Natural killer cell (primary cell): ENCODE results near the gene KSR2. TPM values are rescaled to one million over a fixed set of nuclear protein-coding genes. Genes with fewer than 3 reads are reported as not detected.

ENCODE experiments used
- ATAC-seq, 3 donors: fragments of 150-1000 bp in 2 of 3; fragments of 200-7000 bp in 1 of 3; cut with Tn5 transposase; 1 replicate in 1 of 3; 2 replicates in 2 of 3; pipeline ENCODE4 v1.10.0; 2021; ENCODE audit warnings: mild to moderate bottlenecking in 2 of 3, moderate library complexity in 2 of 3
- DNase-seq, 2 donors: peaks; one replicate each; pipeline versions ENCODE4 v3.0.0 to v3.0.0-alpha.2; 2013 to 2021; ENCODE audit warnings: mixed read lengths in 1 of 2
- H3K27ac ChIP-seq: one replicate; pipeline ENCODE4 v1.5.1; 2013; ENCODE audit warnings: mild to moderate bottlenecking, low read length
- H3K27me3 ChIP-seq: one replicate; pipeline ENCODE4 v1.6.1; 2013; ENCODE audit warnings: low read length; ENCODE audit not compliant: control insufficient read depth, insufficient read depth
- H3K36me3 ChIP-seq: one replicate; pipeline ENCODE4 v1.6.1; 2013; ENCODE audit warnings: low read length; ENCODE audit not compliant: control insufficient read depth, insufficient read depth
- H3K4me1 ChIP-seq: one replicate; pipeline ENCODE4 v1.6.1; 2013; ENCODE audit warnings: low read length; ENCODE audit not compliant: control insufficient read depth, insufficient read depth
- H3K4me3 ChIP-seq: one replicate; pipeline ENCODE4 v1.5.1; 2013; ENCODE audit warnings: low read length
- H3K9me3 ChIP-seq: one replicate; pipeline ENCODE4 v1.6.1; 2013; ENCODE audit warnings: low read length; ENCODE audit not compliant: control insufficient read depth, insufficient read depth
- H3K27ac Mint-ChIP-seq, 2 donors: one replicate each; pipeline ENCODE4 v1.8.0; 2022; ENCODE audit warnings: mild to moderate bottlenecking in 2 of 2, mixed read lengths in 2 of 2, moderate library complexity in 1 of 2
- H3K27me3 Mint-ChIP-seq, 2 donors: one replicate each; pipeline ENCODE4 v1.8.0; 2022; ENCODE audit warnings: low read depth in 2 of 2, mixed read lengths in 2 of 2
- H3K36me3 Mint-ChIP-seq: one replicate; pipeline ENCODE4 v1.8.0; 2022; ENCODE audit warnings: mixed read lengths
- H3K4me1 Mint-ChIP-seq, 2 donors: one replicate each; pipeline ENCODE4 v1.8.0; 2022; ENCODE audit warnings: mixed read lengths in 2 of 2
- H3K4me3 Mint-ChIP-seq: one replicate; pipeline ENCODE4 v1.8.0; 2022; ENCODE audit warnings: mild to moderate bottlenecking, moderate library complexity, mixed read lengths
- H3K9me3 Mint-ChIP-seq, 2 donors: one replicate each; pipeline ENCODE4 v1.8.0; 2022; ENCODE audit warnings: mixed read lengths in 2 of 2
- CTCF ChIP-seq: fragments of 200-600 bp; IDR thresholded peaks from one replicate; pipeline ENCODE4 v1.8.0; 2022; ENCODE audit warnings: antibody characterized with exemption
- WGBS: methylation state at CpG from one replicate; pipeline ENCODE4 v1.1.7; 2013; ENCODE audit warnings: missing lambda C conversion rate; ENCODE audit not compliant: insufficient coverage; 5-methylcytosine and 5-hydroxymethylcytosine counted together
- intact Hi-C: fragments of 100-400 bp; cut with micrococcal nuclease; formaldehyde crosslinking; loops from one replicate; pipeline ENCODE4 v1.14.2; 2022
- total RNA-seq, 4 donors: library from RNA; stranded (reverse); fragments of 120-200 nt in 1 of 4; gene quantifications; one replicate each; pipeline versions ENCODE4 v1.2.3 to v1.2.4, GENCODE V29; 2013 to 2022

The KSR2 gene
- total RNA-seq, 3 donors from 2014 or later (not counting 1 experiment from before 2014, with no cell fraction given), result not detected

GRCh38 chr12:117981267-117981666 lies 12.5 kb upstream of the KSR2 start:
- DNase-seq (no peak), ATAC-seq (no peak)
- H3K9me3 Mint-ChIP-seq, result no peaks in the 10 kb centered on the region
- intact Hi-C loops, result no loop called here
- H3K4me1 Mint-ChIP-seq, result no peaks in the 10 kb centered on the region
- no peaks in the 10 kb centered on the region for H3K4me1 ChIP-seq
- no peak overlapping the region for H3K27ac ChIP-seq
- H3K9me3 ChIP-seq, result no peaks in the 10 kb centered on the region
- no peaks in the 10 kb centered on the region for H3K36me3 ChIP-seq
- no peaks in the 10 kb centered on the region for H3K27me3 ChIP-seq
- no peak for TF ChIP-seq CTCF
- WGBS, result 77% methylated on average over 5 of the region's 5 CpGs
- no peak overlapping the region for H3K4me3 Mint-ChIP-seq
- no peak overlapping the region for H3K4me3 ChIP-seq
- H3K36me3 Mint-ChIP-seq, result no peaks in the 10 kb centered on the region
- peaks cover 0 to 3% of the 10 kb centered on the region in 2 donors for H3K27me3 Mint-ChIP-seq
- H3K27ac Mint-ChIP-seq, result no peak overlapping the region

- Mint-ChIP-seq H3K27me3 (peaks cover 0 to 3% of the 10 kb centered on the region in 2 donors), H3K4me3 (no peak overlapping the region), H3K4me1 (no peaks in the 10 kb centered on the region), H3K9me3 (no peaks in the 10 kb centered on the region), H3K36me3 (no peaks in the 10 kb centered on the region), H3K27ac (no peak overlapping the region)
- intact Hi-C loops, result no loop called here
- Histone ChIP-seq H3K27ac (no peak overlapping the region), H3K4me3 (no peak overlapping the region), H3K9me3 (no peaks in the 10 kb centered on the region), H3K4me1 (no peaks in the 10 kb centered on the region), H3K27me3 (no peaks in the 10 kb centered on the region), H3K36me3 (no peaks in the 10 kb centered on the region)
- ATAC-seq (no peak), DNase-seq (no peak)
- WGBS, result 75% methylated on average over 2 of the region's 4 CpGs
- no peak for TF ChIP-seq CTCF
Observed at GRCh38 chr12:117980616-117981015, 11.8 kb upstream of the KSR2 start.

- Histone ChIP-seq H3K9me3 (no peaks in the 10 kb centered on the region), H3K4me1 (no peaks in the 10 kb centered on the region), H3K4me3 (no peak overlapping the region), H3K36me3 (no peaks in the 10 kb centered on the region), H3K27me3 (no peaks in the 10 kb centered on the region), H3K27ac (no peak overlapping the region)
- ATAC-seq, result no peak
- Mint-ChIP-seq H3K4me1 (no peaks in the 10 kb centered on the region), H3K4me3 (no peak overlapping the region), H3K9me3 (no peaks in the 10 kb centered on the region), H3K36me3 (no peaks in the 10 kb centered on the region), H3K27ac (no peak overlapping the region), H3K27me3 (peaks cover 8 to 9% of the 10 kb centered on the region in 2 donors)
- intact Hi-C loops, result no loop called here
- no peak for DNase-seq
- TF ChIP-seq CTCF, result no peak
- WGBS, result 71% methylated on average over 1 of the region's 1 CpG
Observed at GRCh38 chr12:117977373-117977772, 8.6 kb upstream of the KSR2 start.

- H3K27me3 ChIP-seq, result peaks cover 2% of the 10 kb centered on the region
- H3K27ac Mint-ChIP-seq, result no peak overlapping the region
- intact Hi-C loops, result no loop called here
- H3K36me3 Mint-ChIP-seq, result peaks cover 12% of the 10 kb centered on the region
- no peaks in the 10 kb centered on the region for H3K36me3 ChIP-seq
- no peaks in the 10 kb centered on the region for H3K4me1 Mint-ChIP-seq
- no peak overlapping the region for H3K27ac ChIP-seq
- H3K9me3 ChIP-seq, result no peaks in the 10 kb centered on the region
- H3K4me3 ChIP-seq, result no peak overlapping the region
- WGBS, result 86% methylated on average over 2 of the region's 3 CpGs
- H3K4me3 Mint-ChIP-seq, result no peak overlapping the region
- H3K4me1 ChIP-seq, result no peaks in the 10 kb centered on the region
- TF ChIP-seq CTCF, result no peak
- no peaks in the 10 kb centered on the region for H3K9me3 Mint-ChIP-seq
- DNase-seq (no peak), ATAC-seq (no peak)
- H3K27me3 Mint-ChIP-seq, result peaks cover 16 to 30% of the 10 kb centered on the region in 2 donors
Observed at GRCh38 chr12:117975006-117975405, 6.2 kb upstream of the KSR2 start.
